Measurements from ENCODE around the gene MKRN2. TPM values are rescaled to one million over a fixed set of nuclear protein-coding genes. Genes with fewer than 3 reads are reported as not detected.

MKRN2 gene
- total RNA-seq, 1 experiment from 2014 or later: 18.2 TPM

- TF ChIP-seq HMGXB4 (CRISPR knock-in tag; IDR thresholded peaks at IDR 0.05) (no peak), SMAD4 (CRISPR knock-in tag; IDR thresholded peaks at IDR 0.05) (no peak)
These were observed 36.6 kb downstream of the MKRN2 start (continued) for GRCh38 chr3:12593473-12593872.

GRCh38 chr3:12598890-12599289 lies 42.0 kb downstream of the MKRN2 start:
- ATAC-seq (no peak), DNase-seq (ENCODE audit: low spot score) (no peak)
- Mint-ChIP-seq H3K4me1 (no peaks in the 10 kb centered on the region), H3K9me3 (no peaks in the 10 kb centered on the region), H3K27me3 (ENCODE audit: low read depth) (no peaks in the 10 kb centered on the region), H3K4me3 (no peak overlapping the region), H3K27ac (no peak overlapping the region), H3K36me3 (peaks cover 60% of the 10 kb centered on the region)
- TF ChIP-seq SP1 (CRISPR knock-in tag; conservative IDR thresholded peaks at IDR 0.05) (no peak), RORB (CRISPR knock-in tag; IDR thresholded peaks at IDR 0.05) (no peak), ZNF138 (CRISPR knock-in tag; conservative IDR thresholded peaks at IDR 0.05) (no peak), NR1H2 (CRISPR knock-in tag; IDR thresholded peaks at IDR 0.05) (no peak), ERG (CRISPR knock-in tag; IDR thresholded peaks at IDR 0.05) (no peak), FOXJ3 (CRISPR knock-in tag; IDR thresholded peaks at IDR 0.05; ENCODE audit: borderline replicate concordance) (no peak), ELF4 (CRISPR knock-in tag; IDR thresholded peaks at IDR 0.05; ENCODE audit: low read depth) (no peak)
- ChIA-PET POLR2A (no interaction called here), CTCF (no interaction called here)

GRCh38 chr3:12601072-12601471 lies 44.2 kb downstream of the MKRN2 start:
- CTCF ChIA-PET: interaction anchor here (0.8 to 1.2 kb wide), 3 partner anchors 19 to 106 kb away, joined by 3 read pairs; no protein-coding TSS in a partner anchor
- ATAC-seq (no peak), DNase-seq (ENCODE audit: low spot score) (no peak)
- Mint-ChIP-seq H3K4me1 (no peaks in the 10 kb centered on the region), H3K27me3 (ENCODE audit: low read depth) (no peaks in the 10 kb centered on the region), H3K4me3 (no peak overlapping the region), H3K9me3 (no peaks in the 10 kb centered on the region), H3K36me3 (peaks cover 54% of the 10 kb centered on the region), H3K27ac (no peak overlapping the region)
- POLR2A ChIA-PET: no interaction called here
- TF ChIP-seq TEAD1 (CRISPR knock-in tag; IDR thresholded peaks at IDR 0.05) (no peak), ERG (CRISPR knock-in tag; IDR thresholded peaks at IDR 0.05) (no peak), KAT7 (CRISPR knock-in tag; IDR thresholded peaks at IDR 0.05; ENCODE audit: borderline replicate concordance) (no peak), ATF2 (CRISPR knock-in tag; IDR thresholded peaks at IDR 0.05; ENCODE audit: borderline replicate concordance, low read depth) (no peak), CREB1 (CRISPR knock-in tag; IDR thresholded peaks at IDR 0.05) (no peak), ZNF512 (CRISPR knock-in tag; IDR thresholded peaks at IDR 0.05; ENCODE audit: borderline replicate concordance) (no peak), ARID4B (CRISPR knock-in tag; IDR thresholded peaks at IDR 0.05; ENCODE audit: borderline replicate concordance) (no peak), TCF7 (CRISPR knock-in tag; IDR thresholded peaks at IDR 0.05; ENCODE audit: low read depth) (no peak), FOXP4 (CRISPR knock-in tag; IDR thresholded peaks at IDR 0.05) (no peak), JUN (CRISPR knock-in tag; IDR thresholded peaks at IDR 0.05) (no peak)

Data from WTC11 (cell line).